K562 (cell line): Measurements from ENCODE around the gene SLCO3A1.

Source experiments
- AFF4 ChIP-seq: sonication (generic); formaldehyde crosslinking; IDR thresholded peaks from 2 replicates; pipeline ENCODE4 v1.8.0; 2023; ENCODE audit warnings: mild to moderate bottlenecking, missing genetic modification reagents
- ATF2 ChIP-seq: sonication (generic); formaldehyde crosslinking; IDR thresholded peaks from 2 replicates; pipeline ENCODE4 v1.8.1; 2022; ENCODE audit warnings: missing genetic modification reagents
- HDAC2 ChIP-seq: fragments of 450-650 bp; IDR thresholded peaks from 2 replicates; pipeline ENCODE4 v1.6.1; 2016; ENCODE audit warnings: mild to moderate bottlenecking
- POU5F1 ChIP-seq: fragments of 150-350 bp; IDR thresholded peaks from 2 replicates; pipeline ENCODE4 v1.6.1; 2014; ENCODE audit warnings: borderline replicate concordance, low read length, low read depth, mild to moderate bottlenecking; ENCODE audit not compliant: partially characterized antibody
- PREB ChIP-seq: sonication (generic); formaldehyde crosslinking; IDR thresholded peaks from 2 replicates; pipeline ENCODE4 v1.8.1; 2023; ENCODE audit warnings: mild to moderate bottlenecking, missing genetic modification reagents
- TBL1XR1 ChIP-seq, 2 experiments: IDR thresholded peaks; 2 replicates each; pipeline ENCODE4 v1.6.1; 2012; ENCODE audit warnings: improper control_type of control experiment in 2 of 2, low read length in 2 of 2, mild to moderate bottlenecking in 1 of 2
- ZNF274 ChIP-seq: IDR thresholded peaks from 2 replicates; pipeline ENCODE4 v1.6.1; 2011; ENCODE audit warnings: low read depth, mild to moderate bottlenecking, low read length, moderate library complexity, borderline replicate concordance
- TF ChIP-seq, protein P1 (sequence below), 2 experiments: fragments of 450-650 bp in 1 of 2; sonication (generic) in 1 of 2; formaldehyde crosslinking; conservative IDR thresholded peaks; 2 replicates each; pipeline versions ENCODE4 v1.4.0 to v1.8.1; 2020 to 2022; ENCODE audit warnings: mild to moderate bottlenecking in 1 of 2, missing genetic modification reagents in 1 of 2
- TF ChIP-seq, protein P2 (sequence below), 3 experiments: IDR thresholded peaks in 2 of 3; conservative IDR thresholded peaks in 1 of 3; 2 replicates each; pipeline ENCODE4 v1.5.1; 2011 to 2012; ENCODE audit warnings: low read length in 3 of 3, mild to moderate bottlenecking in 3 of 3, control low read depth in 2 of 3, improper control_type of control experiment in 1 of 3, inconsistent platforms in 1 of 3, low read depth in 1 of 3, mixed read lengths in 1 of 3, moderate library complexity in 1 of 3; ENCODE audit not compliant: insufficient read depth in 2 of 3
- TF ChIP-seq, protein P3 (sequence below), 2 experiments: fragments of 450-650 bp in 1 of 2; sonication (generic) in 1 of 2; formaldehyde crosslinking in 1 of 2; IDR thresholded peaks; 2 replicates each; pipeline versions ENCODE4 v1.7.1 to v1.9.0; 2016 to 2022; ENCODE audit warnings: inconsistent platforms in 1 of 2, mild to moderate bottlenecking in 1 of 2, missing genetic modification reagents in 1 of 2
- TF ChIP-seq, protein P4 (sequence below): sonication (generic); formaldehyde crosslinking; IDR thresholded peaks from 2 replicates; pipeline ENCODE4 v1.8.0; 2022; ENCODE audit warnings: missing genetic modification reagents, mild to moderate bottlenecking, moderate library complexity, borderline replicate concordance

DNA sequence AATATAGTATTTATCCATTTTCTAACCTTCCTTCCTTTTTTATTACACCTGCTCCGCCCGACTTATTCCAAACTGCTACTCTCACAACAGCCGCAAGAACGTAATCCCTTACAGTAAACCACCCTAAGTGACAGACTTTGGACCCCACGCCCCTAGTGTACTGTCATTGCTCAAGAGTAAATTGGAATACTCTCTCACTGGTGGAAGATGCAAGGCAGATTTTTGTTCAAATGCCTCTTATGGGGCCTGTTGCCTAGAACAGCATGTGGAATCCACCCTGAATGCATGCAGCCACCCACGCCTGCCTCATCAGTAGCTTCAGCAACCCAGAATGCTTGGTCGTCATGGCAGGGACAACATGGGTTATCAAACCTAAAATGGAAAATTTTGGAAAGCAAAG, 313.9 kb downstream of the SLCO3A1 start:
- TF ChIP-seq, protein P1, sequence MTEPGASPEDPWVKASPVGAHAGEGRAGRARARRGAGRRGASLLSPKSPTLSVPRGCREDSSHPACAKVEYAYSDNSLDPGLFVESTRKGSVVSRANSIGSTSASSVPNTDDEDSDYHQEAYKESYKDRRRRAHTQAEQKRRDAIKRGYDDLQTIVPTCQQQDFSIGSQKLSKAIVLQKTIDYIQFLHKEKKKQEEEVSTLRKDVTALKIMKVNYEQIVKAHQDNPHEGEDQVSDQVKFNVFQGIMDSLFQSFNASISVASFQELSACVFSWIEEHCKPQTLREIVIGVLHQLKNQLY (CRISPR knock-in tag; conservative IDR thresholded peaks at IDR 0.05) = no peak
- TF ChIP-seq, protein P2, sequence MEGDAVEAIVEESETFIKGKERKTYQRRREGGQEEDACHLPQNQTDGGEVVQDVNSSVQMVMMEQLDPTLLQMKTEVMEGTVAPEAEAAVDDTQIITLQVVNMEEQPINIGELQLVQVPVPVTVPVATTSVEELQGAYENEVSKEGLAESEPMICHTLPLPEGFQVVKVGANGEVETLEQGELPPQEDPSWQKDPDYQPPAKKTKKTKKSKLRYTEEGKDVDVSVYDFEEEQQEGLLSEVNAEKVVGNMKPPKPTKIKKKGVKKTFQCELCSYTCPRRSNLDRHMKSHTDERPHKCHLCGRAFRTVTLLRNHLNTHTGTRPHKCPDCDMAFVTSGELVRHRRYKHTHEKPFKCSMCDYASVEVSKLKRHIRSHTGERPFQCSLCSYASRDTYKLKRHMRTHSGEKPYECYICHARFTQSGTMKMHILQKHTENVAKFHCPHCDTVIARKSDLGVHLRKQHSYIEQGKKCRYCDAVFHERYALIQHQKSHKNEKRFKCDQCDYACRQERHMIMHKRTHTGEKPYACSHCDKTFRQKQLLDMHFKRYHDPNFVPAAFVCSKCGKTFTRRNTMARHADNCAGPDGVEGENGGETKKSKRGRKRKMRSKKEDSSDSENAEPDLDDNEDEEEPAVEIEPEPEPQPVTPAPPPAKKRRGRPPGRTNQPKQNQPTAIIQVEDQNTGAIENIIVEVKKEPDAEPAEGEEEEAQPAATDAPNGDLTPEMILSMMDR (IDR thresholded peaks at IDR 0.05 in 2 of 3, conservative IDR thresholded peaks at IDR 0.05 in 1 of 3; ENCODE audit: insufficient read depth in 2 of 3, low read depth in 1 of 3, low read length in 3 of 3) = no peak
- TF ChIP-seq, protein P3, sequence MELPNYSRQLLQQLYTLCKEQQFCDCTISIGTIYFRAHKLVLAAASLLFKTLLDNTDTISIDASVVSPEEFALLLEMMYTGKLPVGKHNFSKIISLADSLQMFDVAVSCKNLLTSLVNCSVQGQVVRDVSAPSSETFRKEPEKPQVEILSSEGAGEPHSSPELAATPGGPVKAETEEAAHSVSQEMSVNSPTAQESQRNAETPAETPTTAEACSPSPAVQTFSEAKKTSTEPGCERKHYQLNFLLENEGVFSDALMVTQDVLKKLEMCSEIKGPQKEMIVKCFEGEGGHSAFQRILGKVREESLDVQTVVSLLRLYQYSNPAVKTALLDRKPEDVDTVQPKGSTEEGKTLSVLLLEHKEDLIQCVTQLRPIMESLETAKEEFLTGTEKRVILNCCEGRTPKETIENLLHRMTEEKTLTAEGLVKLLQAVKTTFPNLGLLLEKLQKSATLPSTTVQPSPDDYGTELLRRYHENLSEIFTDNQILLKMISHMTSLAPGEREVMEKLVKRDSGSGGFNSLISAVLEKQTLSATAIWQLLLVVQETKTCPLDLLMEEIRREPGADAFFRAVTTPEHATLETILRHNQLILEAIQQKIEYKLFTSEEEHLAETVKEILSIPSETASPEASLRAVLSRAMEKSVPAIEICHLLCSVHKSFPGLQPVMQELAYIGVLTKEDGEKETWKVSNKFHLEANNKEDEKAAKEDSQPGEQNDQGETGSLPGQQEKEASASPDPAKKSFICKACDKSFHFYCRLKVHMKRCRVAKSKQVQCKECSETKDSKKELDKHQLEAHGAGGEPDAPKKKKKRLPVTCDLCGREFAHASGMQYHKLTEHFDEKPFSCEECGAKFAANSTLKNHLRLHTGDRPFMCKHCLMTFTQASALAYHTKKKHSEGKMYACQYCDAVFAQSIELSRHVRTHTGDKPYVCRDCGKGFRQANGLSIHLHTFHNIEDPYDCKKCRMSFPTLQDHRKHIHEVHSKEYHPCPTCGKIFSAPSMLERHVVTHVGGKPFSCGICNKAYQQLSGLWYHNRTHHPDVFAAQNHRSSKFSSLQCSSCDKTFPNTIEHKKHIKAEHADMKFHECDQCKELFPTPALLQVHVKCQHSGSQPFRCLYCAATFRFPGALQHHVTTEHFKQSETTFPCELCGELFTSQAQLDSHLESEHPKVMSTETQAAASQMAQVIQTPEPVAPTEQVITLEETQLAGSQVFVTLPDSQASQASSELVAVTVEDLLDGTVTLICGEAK (IDR thresholded peaks at IDR 0.05) = no peak
- TF ChIP-seq, protein P3 (CRISPR knock-in tag; IDR thresholded peaks at IDR 0.05) = no peak
- TF ChIP-seq, protein P4, sequence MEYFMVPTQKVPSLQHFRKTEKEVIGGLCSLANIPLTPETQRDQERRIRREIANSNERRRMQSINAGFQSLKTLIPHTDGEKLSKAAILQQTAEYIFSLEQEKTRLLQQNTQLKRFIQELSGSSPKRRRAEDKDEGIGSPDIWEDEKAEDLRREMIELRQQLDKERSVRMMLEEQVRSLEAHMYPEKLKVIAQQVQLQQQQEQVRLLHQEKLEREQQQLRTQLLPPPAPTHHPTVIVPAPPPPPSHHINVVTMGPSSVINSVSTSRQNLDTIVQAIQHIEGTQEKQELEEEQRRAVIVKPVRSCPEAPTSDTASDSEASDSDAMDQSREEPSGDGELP (CRISPR knock-in tag) = no peak
- TF ChIP-seq AFF4 (CRISPR knock-in tag) (no peak), ATF2 (CRISPR knock-in tag) (no peak), POU5F1 (no peak), TBL1XR1 (IDR thresholded peaks at IDR 0.05; ENCODE audit: low read length in 2 of 2) (no peak), ZNF274 (no peak), PREB (no peak), HDAC2 (no peak)
